Trophoblast cell (in vitro differentiated cells and primary cell): Measurements from ENCODE around the gene CENPN.

Experiments
- DNase-seq, 2 donors: peaks; one replicate each; pipeline ENCODE4 v3.0.0-alpha.2; 2016
- H2AFZ ChIP-seq: 2 replicates; pipeline ENCODE4 v1.6.1; 2013; ENCODE audit warnings: low read length, moderate library complexity, mild to moderate bottlenecking; ENCODE audit not compliant: insufficient read depth, poor library complexity
- H2AK5ac ChIP-seq: 2 replicates; pipeline ENCODE4 v1.6.1; 2013; ENCODE audit warnings: mild to moderate bottlenecking, low read length
- H2BK120ac ChIP-seq: 2 replicates; pipeline ENCODE4 v1.6.1; 2013; ENCODE audit warnings: low read length, mild to moderate bottlenecking, moderate library complexity; ENCODE audit not compliant: insufficient read depth, poor library complexity
- H2BK12ac ChIP-seq: 2 replicates; pipeline ENCODE4 v1.6.1; 2013; ENCODE audit warnings: mild to moderate bottlenecking, low read length, moderate library complexity
- H2BK5ac ChIP-seq: 2 replicates; pipeline ENCODE4 v1.6.1; 2013; ENCODE audit warnings: low read length, low read depth, moderate library complexity, mild to moderate bottlenecking; ENCODE audit not compliant: poor library complexity
- H3K14ac ChIP-seq: 2 replicates; pipeline ENCODE4 v1.6.1; 2013; ENCODE audit warnings: mild to moderate bottlenecking, low read length
- H3K18ac ChIP-seq: 2 replicates; pipeline ENCODE4 v1.6.1; 2013; ENCODE audit warnings: mild to moderate bottlenecking, low read length
- H3K23ac ChIP-seq: 2 replicates; pipeline ENCODE4 v1.6.1; 2013; ENCODE audit warnings: low read length
- H3K27ac ChIP-seq: 2 replicates; pipeline ENCODE4 v1.5.1; 2013; ENCODE audit warnings: low read depth, mild to moderate bottlenecking, inconsistent platforms, low read length, moderate library complexity
- H3K27me3 ChIP-seq: 2 replicates; pipeline ENCODE4 v1.6.1; 2013; ENCODE audit warnings: inconsistent platforms, mild to moderate bottlenecking, low read length, moderate library complexity; ENCODE audit not compliant: insufficient read depth
- H3K36me3 ChIP-seq, 2 experiments: 1 replicate in 1 of 2; 2 replicates in 1 of 2; pipeline ENCODE4 v1.6.1; 2013; ENCODE audit warnings: low read length in 2 of 2, mild to moderate bottlenecking in 2 of 2, moderate library complexity in 1 of 2; ENCODE audit not compliant: insufficient read depth in 2 of 2, control insufficient read depth in 1 of 2
- H3K4ac ChIP-seq: 2 replicates; pipeline ENCODE4 v1.6.1; 2013; ENCODE audit warnings: low read depth, mild to moderate bottlenecking, low read length, moderate library complexity
- H3K4me1 ChIP-seq, 2 experiments: 1 replicate in 1 of 2; 2 replicates in 1 of 2; pipeline ENCODE4 v1.6.1; 2013; ENCODE audit warnings: low read length in 2 of 2, mild to moderate bottlenecking in 2 of 2, moderate library complexity in 1 of 2; ENCODE audit not compliant: insufficient read depth in 2 of 2, control insufficient read depth in 1 of 2
- H3K4me2 ChIP-seq: 2 replicates; pipeline ENCODE4 v1.6.1; 2013; ENCODE audit warnings: inconsistent platforms, mild to moderate bottlenecking, low read length, moderate library complexity
- H3K4me3 ChIP-seq: 2 replicates; pipeline ENCODE4 v1.5.1; 2013; ENCODE audit warnings: mild to moderate bottlenecking, low read depth, low read length, inconsistent platforms
- H3K79me1 ChIP-seq: one replicate; pipeline ENCODE4 v1.6.1; 2013; ENCODE audit warnings: low read length
- H3K79me2 ChIP-seq: 2 replicates; pipeline ENCODE4 v1.6.1; 2013; ENCODE audit warnings: low read length, mild to moderate bottlenecking; ENCODE audit not compliant: control insufficient read depth, insufficient read depth, poor library complexity
- H3K9ac ChIP-seq: 2 replicates; pipeline ENCODE4 v1.6.1; 2013; ENCODE audit warnings: mild to moderate bottlenecking, low read length
- H3K9me3 ChIP-seq: 2 replicates; pipeline ENCODE4 v1.6.1; 2013; ENCODE audit warnings: low read depth, mild to moderate bottlenecking, control low read depth, inconsistent platforms, low read length; ENCODE audit not compliant: insufficient read depth
- H4K12ac ChIP-seq: 2 replicates; pipeline ENCODE4 v1.6.1; 2013; ENCODE audit warnings: low read depth, mild to moderate bottlenecking, low read length, moderate library complexity
- H4K8ac ChIP-seq: 2 replicates; pipeline ENCODE4 v1.6.1; 2013; ENCODE audit warnings: low read depth, mild to moderate bottlenecking, low read length, moderate library complexity
- H4K91ac ChIP-seq: one replicate; pipeline ENCODE4 v1.6.1; 2013; ENCODE audit warnings: low read depth, mild to moderate bottlenecking, low read length, moderate library complexity
- WGBS: extraction: QIAGEN DNeasy Blood & Tissue Kit; methylation state at CpG from one replicate; pipeline ENCODE4 v1.1.7; 2013; ENCODE audit warnings: missing lambda C conversion rate; ENCODE audit not compliant: insufficient read length, insufficient coverage; ENCODE audit errors: extremely low coverage; 5-methylcytosine and 5-hydroxymethylcytosine counted together

The CENPN gene

DNA sequence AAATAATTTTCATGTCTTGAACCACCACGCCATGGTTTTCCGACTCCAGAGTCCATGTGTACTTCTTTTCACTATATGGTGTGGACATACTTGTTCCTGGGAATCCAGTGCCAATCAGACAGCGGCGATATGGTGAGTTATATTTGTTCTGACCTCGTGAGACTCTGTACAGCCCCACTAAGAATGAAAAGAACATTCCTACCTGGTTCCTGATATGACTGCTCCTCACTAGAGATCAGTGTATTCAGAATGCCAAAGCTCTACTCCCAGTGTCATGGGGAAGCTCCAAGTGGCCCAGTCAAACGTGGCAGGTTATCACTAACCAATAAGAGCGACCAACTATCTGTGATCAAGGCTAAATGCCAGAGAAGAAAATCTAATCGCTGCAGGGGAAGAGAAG, 64.0 kb downstream of the CENPN start:
- H3K27me3 ChIP-seq: no peaks in the 10 kb centered on the region
- no peak overlapping the region for H3K18ac ChIP-seq
- DNase-seq: no peak
- peaks cover 2% of the 10 kb centered on the region for H3K79me1 ChIP-seq
- no peak overlapping the region for H4K8ac ChIP-seq
- H3K9ac ChIP-seq: no peak overlapping the region
- no peak overlapping the region for H3K23ac ChIP-seq
- no peak overlapping the region for H2AK5ac ChIP-seq
- no peak overlapping the region for H3K27ac ChIP-seq
- H3K4me1 ChIP-seq: peaks cover 2 to 8% of the 10 kb centered on the region in 2 experiments
- H2BK120ac ChIP-seq: no peak overlapping the region
- no peaks in the 10 kb centered on the region for H3K79me2 ChIP-seq
- no peak overlapping the region for H4K91ac ChIP-seq
- H3K4me2 ChIP-seq: no peak overlapping the region
- no peaks in the 10 kb centered on the region for H3K36me3 ChIP-seq
- no peak overlapping the region for H3K4ac ChIP-seq
- H3K9me3 ChIP-seq: no peaks in the 10 kb centered on the region
- no peak overlapping the region for H2BK12ac ChIP-seq
- H3K4me3 ChIP-seq: no peak overlapping the region
- H3K14ac ChIP-seq: no peak overlapping the region
- no CpG with 5 or more reads among the region's 8 CpGs for WGBS
- no peak overlapping the region for H2AFZ ChIP-seq
- no peak overlapping the region for H2BK5ac ChIP-seq
- H4K12ac ChIP-seq: no peak overlapping the region

DNA sequence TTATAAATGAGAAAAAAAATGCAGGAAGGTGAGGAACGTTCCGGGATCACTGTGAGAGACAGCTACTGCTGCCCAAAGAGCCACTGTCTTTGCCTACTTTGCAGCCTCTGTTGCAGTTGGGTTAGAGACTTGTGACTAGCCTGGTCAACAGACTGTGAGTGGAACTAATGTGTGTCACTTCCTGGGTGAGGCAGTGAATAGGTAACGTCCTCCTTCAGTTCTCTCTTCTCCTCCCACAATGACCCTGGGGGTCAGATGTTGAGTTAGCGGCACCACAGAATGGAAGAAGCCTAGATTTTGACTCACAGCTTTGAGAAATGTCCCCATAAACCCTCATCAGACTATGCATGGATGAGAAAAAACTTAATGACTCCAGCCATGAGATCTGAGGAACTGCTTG, 64.8 kb downstream of the CENPN start:
- Histone ChIP-seq H4K8ac (no peak overlapping the region), H3K4ac (no peak overlapping the region), H3K14ac (no peak overlapping the region), H3K23ac (no peak overlapping the region), H3K4me3 (no peak overlapping the region), H3K4me2 (no peak overlapping the region), H3K18ac (no peak overlapping the region), H3K9me3 (no peaks in the 10 kb centered on the region), H3K27ac (no peak overlapping the region), H2AFZ (no peak overlapping the region), H3K79me2 (no peaks in the 10 kb centered on the region), H3K36me3 (no peaks in the 10 kb centered on the region), H2BK12ac (no peak overlapping the region), H3K9ac (no peak overlapping the region), H3K27me3 (no peaks in the 10 kb centered on the region), H2AK5ac (no peak overlapping the region), H4K91ac (no peak overlapping the region), H3K79me1 (peaks cover 4% of the 10 kb centered on the region), H2BK120ac (no peak overlapping the region), H2BK5ac (no peak overlapping the region), H3K4me1 (peaks cover 2 to 12% of the 10 kb centered on the region in 2 experiments), H4K12ac (no peak overlapping the region)
- no CpG with 5 or more reads among the region's 4 CpGs for WGBS
- peak; percentile 57 to 74 for DNase-seq

DNA sequence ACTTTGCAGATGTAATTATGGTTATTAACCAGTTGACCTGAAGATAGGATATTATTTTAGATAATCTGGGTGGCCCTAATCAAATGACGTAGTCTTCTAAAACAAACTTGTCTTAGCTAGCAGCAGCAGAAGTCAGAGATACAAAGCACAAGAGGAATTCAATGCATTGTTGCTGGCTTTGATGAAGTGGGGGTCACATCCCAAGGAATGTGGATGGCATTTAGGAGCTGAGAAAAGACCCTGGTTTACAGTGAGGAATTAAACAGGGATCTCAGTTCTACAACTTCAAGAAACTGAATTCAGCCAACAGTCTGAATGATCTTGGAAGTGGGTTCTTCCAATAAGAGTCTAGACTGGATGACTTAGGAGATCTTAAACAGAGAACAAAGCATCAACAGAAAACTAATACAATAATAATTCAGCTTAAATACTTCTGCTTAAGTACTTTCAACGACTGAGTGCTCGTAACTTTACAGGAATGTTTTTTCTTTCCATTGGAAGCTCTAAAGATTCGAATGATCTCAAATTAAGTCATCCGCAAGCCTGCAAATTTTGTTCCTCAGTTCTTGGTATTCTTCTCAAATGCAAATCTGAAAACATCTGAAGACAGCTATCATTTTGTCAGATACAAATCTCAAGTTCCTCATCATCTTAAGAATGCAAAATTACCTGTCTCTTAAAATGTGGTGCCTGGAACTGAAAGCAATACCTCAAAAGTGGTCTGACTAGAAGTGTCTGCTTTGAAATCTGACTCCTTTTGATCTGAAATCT, 66.7 kb downstream of the CENPN start:
- H3K79me2 ChIP-seq: peaks cover 3% of the 10 kb centered on the region
- H2AK5ac ChIP-seq: no peak overlapping the region
- H4K8ac ChIP-seq: no peak overlapping the region
- no peak overlapping the region for H3K14ac ChIP-seq
- peaks cover 7 to 16% of the 10 kb centered on the region in 2 experiments for H3K4me1 ChIP-seq
- no peak overlapping the region for H4K12ac ChIP-seq
- H2BK12ac ChIP-seq: no peak overlapping the region
- no peaks in the 10 kb centered on the region for H3K27me3 ChIP-seq
- no peak overlapping the region for H3K4me2 ChIP-seq
- peak; percentile 72 to 96 for DNase-seq
- no CpG with 5 or more reads among the region's 5 CpGs for WGBS
- no peaks in the 10 kb centered on the region for H3K36me3 ChIP-seq
- H2AFZ ChIP-seq: no peak overlapping the region
- H3K4me3 ChIP-seq: no peak overlapping the region
- H3K79me1 ChIP-seq: peaks cover 10% of the 10 kb centered on the region
- H3K18ac ChIP-seq: no peak overlapping the region
- H3K9me3 ChIP-seq: no peaks in the 10 kb centered on the region
- no peak overlapping the region for H3K4ac ChIP-seq
- no peak overlapping the region for H3K23ac ChIP-seq
- H2BK5ac ChIP-seq: peak overlapping the region; percentile 69
- H3K9ac ChIP-seq: no peak overlapping the region
- no peak overlapping the region for H4K91ac ChIP-seq
- peak overlapping the region; percentile 27 for H3K27ac ChIP-seq
- H2BK120ac ChIP-seq: peak overlapping the region; percentile 73

DNA sequence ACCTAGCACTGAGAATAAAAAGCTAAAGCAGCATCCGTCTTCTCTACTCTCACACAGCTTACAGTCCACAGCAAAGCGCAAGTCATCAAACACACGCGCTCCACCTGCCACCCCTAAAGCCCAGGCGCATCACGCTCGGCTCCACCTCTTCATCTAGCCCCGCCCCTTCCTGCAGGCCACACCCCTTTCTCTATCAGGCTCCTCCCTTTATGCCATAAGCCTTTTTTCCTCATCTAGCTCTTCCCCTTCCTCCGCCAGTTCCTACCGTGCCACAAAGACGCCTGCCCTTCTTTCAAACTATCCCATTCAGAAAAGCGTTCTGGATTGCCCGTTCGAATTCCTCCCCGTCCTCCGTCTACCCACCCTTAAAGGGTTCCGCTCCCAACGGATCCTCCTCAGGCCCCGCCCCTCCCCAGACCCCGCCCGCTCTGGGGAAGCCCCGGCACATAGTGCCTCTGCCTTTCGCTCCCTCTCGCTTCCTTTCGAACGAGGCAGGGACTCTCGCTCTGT, 69.6 kb downstream of the CENPN start:
- Histone ChIP-seq H3K36me3 (no peaks in the 10 kb centered on the region), H3K4me1 (peaks cover 7 to 16% of the 10 kb centered on the region in 2 experiments), H4K8ac (peak overlapping the region; percentile 28), H3K14ac (no peak overlapping the region), H2AK5ac (no peak overlapping the region), H3K4me2 (peak overlapping the region; percentile 89), H4K91ac (peak overlapping the region; percentile 29), H3K18ac (no peak overlapping the region), H2AFZ (peak overlapping the region; percentile 86), H3K9ac (peak overlapping the region; percentile 41), H3K23ac (no peak overlapping the region), H2BK5ac (peak overlapping the region; percentile 32), H3K4ac (no peak overlapping the region), H3K27ac (peak overlapping the region; percentile 68), H3K79me2 (peaks cover 3% of the 10 kb centered on the region), H3K79me1 (peaks cover 10% of the 10 kb centered on the region), H3K9me3 (no peaks in the 10 kb centered on the region), H2BK12ac (no peak overlapping the region), H3K27me3 (no peaks in the 10 kb centered on the region), H2BK120ac (no peak overlapping the region), H4K12ac (no peak overlapping the region), H3K4me3 (peak overlapping the region; percentile 84)
- no CpG with 5 or more reads among the region's 27 CpGs for WGBS
- DNase-seq: peak; percentile 75 to 79
